GM12878 (cell line): Measurements from ENCODE around the gene ACTG1. TPM values are rescaled to one million over a fixed set of nuclear protein-coding genes. Genes with fewer than 3 reads are reported as not detected.

Experiments used
- BRCA1 ChIP-seq: IDR thresholded peaks from 2 replicates; pipeline ENCODE4 v1.6.1; 2011; ENCODE audit warnings: low read depth, low read length, improper control_type of control experiment
- CREB1 ChIP-seq: IDR thresholded peaks from 2 replicates; pipeline ENCODE4 v1.6.1; 2012; ENCODE audit warnings: low read depth, mild to moderate bottlenecking, inconsistent platforms
- EP300 ChIP-seq, 2 experiments: fragments of 150-350 bp in 1 of 2; IDR thresholded peaks; 2 replicates each; pipeline ENCODE4 v1.6.1; 2011 to 2012; ENCODE audit warnings: low read depth in 2 of 2, low read length in 2 of 2, borderline replicate concordance in 1 of 2, improper control_type of control experiment in 1 of 2, inconsistent platforms in 1 of 2; ENCODE audit not compliant: control insufficient read depth in 1 of 2
- EZH2 ChIP-seq: IDR thresholded peaks from 2 replicates; pipeline ENCODE4 v1.6.1; 2012; ENCODE audit warnings: low read depth, mild to moderate bottlenecking, control low read depth, inconsistent platforms, low read length, borderline replicate concordance; ENCODE audit not compliant: control insufficient read depth
- FOS ChIP-seq: IDR thresholded peaks from 3 replicates; pipeline ENCODE4 v1.6.1; 2011; ENCODE audit warnings: borderline replicate concordance; ENCODE audit not compliant: insufficient read length; ENCODE audit errors: extremely low read depth
- FOXM1 ChIP-seq: IDR thresholded peaks from 2 replicates; pipeline ENCODE4 v1.6.1; 2012; ENCODE audit warnings: low read depth, mild to moderate bottlenecking, inconsistent platforms, low read length, moderate library complexity
- HCFC1 ChIP-seq: fragments of 150-350 bp; IDR thresholded peaks from 2 replicates; pipeline ENCODE4 v1.6.1; 2014; ENCODE audit warnings: low read length
- MEF2A ChIP-seq: IDR thresholded peaks from 2 replicates; pipeline ENCODE4 v1.6.1; 2011; ENCODE audit warnings: low read depth, mild to moderate bottlenecking, low read length, moderate library complexity; ENCODE audit not compliant: insufficient read depth
- MTA2 ChIP-seq: fragments of 450-650 bp; IDR thresholded peaks from 2 replicates; pipeline ENCODE4 v1.6.1; 2016; ENCODE audit warnings: low read depth, mild to moderate bottlenecking, moderate library complexity
- MYC ChIP-seq: IDR thresholded peaks from 2 replicates; pipeline ENCODE4 v1.6.1; 2011; ENCODE audit warnings: mild to moderate bottlenecking, low read length, moderate library complexity, inconsistent platforms; ENCODE audit not compliant: insufficient read depth, insufficient replicate concordance, insufficient read length, severe bottlenecking
- NFYB ChIP-seq: IDR thresholded peaks from 2 replicates; pipeline ENCODE4 v1.6.1; 2011; ENCODE audit warnings: low read depth, mild to moderate bottlenecking, low read length, improper control_type of control experiment, moderate library complexity; ENCODE audit not compliant: insufficient read depth
- NR2C1 ChIP-seq: fragments of 450-650 bp; IDR thresholded peaks from 2 replicates; pipeline ENCODE4 v1.6.1; 2017; ENCODE audit warnings: antibody characterized with exemption, mild to moderate bottlenecking, moderate library complexity
- RB1 ChIP-seq: fragments of 450-650 bp; formaldehyde crosslinking; IDR thresholded peaks from 2 replicates; pipeline ENCODE4 v1.6.1; 2017; ENCODE audit warnings: mild to moderate bottlenecking, borderline replicate concordance
- RELA ChIP-seq: fragments of 450-650 bp; IDR thresholded peaks from 2 replicates; pipeline ENCODE4 v1.8.0; 2014; ENCODE audit warnings: borderline replicate concordance; ENCODE audit not compliant: partially characterized antibody
- RUNX3 ChIP-seq: IDR thresholded peaks from 2 replicates; pipeline ENCODE4 v1.6.1; 2012; ENCODE audit warnings: low read length, inconsistent platforms
- SMAD5 ChIP-seq: IDR thresholded peaks from 2 replicates; pipeline ENCODE4 v1.6.1; 2016; ENCODE audit warnings: antibody characterized with exemption, low read depth
- SMARCA5 ChIP-seq: fragments of 450-650 bp; IDR thresholded peaks from 2 replicates; pipeline ENCODE4 v1.6.1; 2017; ENCODE audit warnings: mild to moderate bottlenecking
- SP1 ChIP-seq: IDR thresholded peaks from one replicate; pipeline ENCODE4 v1.6.1; 2011; ENCODE audit warnings: low read depth, low read length
- SPI1 ChIP-seq: IDR thresholded peaks from 2 replicates; pipeline ENCODE4 v1.6.1; 2011; ENCODE audit warnings: low read depth, mild to moderate bottlenecking, low read length, moderate library complexity, borderline replicate concordance; ENCODE audit not compliant: insufficient read depth
- TAF1 ChIP-seq: IDR thresholded peaks from 2 replicates; pipeline ENCODE4 v1.6.1; 2011; ENCODE audit warnings: mild to moderate bottlenecking, low read depth, low read length, borderline replicate concordance
- ZNF24 ChIP-seq: fragments of 450-650 bp; IDR thresholded peaks from 2 replicates; pipeline ENCODE4 v1.6.1; 2017; ENCODE audit warnings: antibody characterized with exemption, mild to moderate bottlenecking
- polyA plus RNA-seq, 11 experiments: library from polyadenylated mRNA; depleted of rRNA in 4 of 11; unstranded in 6 of 11; stranded (reverse) in 5 of 11; fragments of >200 nt; fragmentation: Nextera tagmentation in 4 of 11; fragmentation: Illumina TruSeq in 1 of 11; extraction: Ambion mirVana in 4 of 11; extraction: Trizol in 1 of 11; gene quantifications; 1 replicate in 1 of 11; 2 replicates in 10 of 11; pipeline versions ENCODE4 v1.2.1 to v1.2.3, GENCODE V29; 2011 to 2016; ENCODE audit warnings: inconsistent platforms in 2 of 11, missing spikeins in 2 of 11, low read depth in 1 of 11
- total RNA-seq, 4 experiments: library from RNA; depleted of rRNA in 3 of 4; stranded (reverse); fragments of >200 nt in 3 of 4; fragmentation: Illumina TruSeq in 1 of 4; extraction: Trizol in 1 of 4; gene quantifications; 2 replicates each; pipeline versions ENCODE4 v1.2.1 to v1.2.3, GENCODE V29; 2013 to 2021
- TF ChIP-seq, protein P1 (sequence below): fragments of 450-650 bp; IDR thresholded peaks from 2 replicates; pipeline ENCODE4 v1.6.1; 2017; ENCODE audit warnings: low read depth, mild to moderate bottlenecking, moderate library complexity
- TF ChIP-seq, protein P2 (sequence below): fragments of 450-650 bp; IDR thresholded peaks from 2 replicates; pipeline ENCODE4 v1.6.1; 2017; ENCODE audit warnings: mild to moderate bottlenecking, moderate library complexity

The ACTG1 gene
- total and polyA plus RNA-seq, 10 of the 15 experiments (the other 5 are each of a cell fraction or from before 2014, with no cell fraction given): 810 to 6,105 (median 3,650) TPM

DNA sequence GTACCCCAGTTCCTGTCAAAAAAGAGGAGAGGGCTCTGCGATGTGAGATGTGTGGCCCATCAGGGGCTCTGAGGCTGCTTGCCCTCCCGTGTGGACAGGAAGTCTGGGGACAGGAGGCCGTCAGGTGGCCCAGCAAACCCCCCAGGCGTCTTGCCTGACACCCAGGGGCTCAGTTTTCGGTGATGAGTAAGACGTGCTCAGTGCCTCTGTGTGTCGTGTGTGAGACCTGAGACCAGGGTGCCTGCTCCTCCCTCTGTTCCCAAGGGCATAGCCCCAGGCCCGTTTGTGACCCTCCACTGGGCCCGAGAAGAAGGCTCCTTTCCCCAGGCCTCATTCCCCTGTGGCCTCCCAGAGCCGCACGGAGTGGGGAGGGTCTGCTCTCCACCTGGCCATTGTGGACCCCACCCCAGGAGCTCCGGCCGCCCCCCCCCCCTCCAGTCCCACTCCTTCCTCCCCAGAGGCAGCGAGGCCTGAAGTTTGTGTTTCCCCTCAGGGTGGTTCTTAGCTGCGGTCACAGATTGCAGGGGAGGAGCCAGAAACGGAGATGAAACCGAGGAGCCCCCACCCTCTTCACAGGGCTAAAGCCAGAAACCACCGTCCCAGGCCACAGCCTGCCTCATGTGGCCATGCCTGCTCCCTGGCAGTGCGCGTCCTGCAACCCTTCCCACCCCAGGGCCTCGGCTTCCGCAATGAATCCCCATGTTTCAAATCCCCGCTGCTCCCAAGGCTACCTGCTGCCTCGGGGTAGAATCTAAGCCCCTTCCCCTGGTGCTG, 4.9 kb upstream of the ACTG1 start (continued):
- TF ChIP-seq RELA: peak; percentile 63
- no peak for TF ChIP-seq CREB1
- peak; percentile 22; the same call in 1 of the 2 replicates for TF ChIP-seq RB1
- TF ChIP-seq BRCA1: no peak
- TF ChIP-seq FOS: no peak
- no peak for TF ChIP-seq NFYB
- peak; percentile 43 for TF ChIP-seq SP1
- peak; percentile 76 for TF ChIP-seq TAF1
- peak; percentile 34; the same call in 1 of the 2 replicates for TF ChIP-seq SMAD5
- TF ChIP-seq SMARCA5: 0 out of 2 replicates have a peak, but pooled peaks have one; percentile 0
- no peak for TF ChIP-seq NR2C1
- 0 out of 2 replicates have a peak, but pooled peaks have one; percentile 32 for TF ChIP-seq SPI1
- 0 out of 2 replicates have a peak, but pooled peaks have one; percentile 48 for TF ChIP-seq MEF2A
- no peak for TF ChIP-seq RUNX3
- no peak for TF ChIP-seq MYC
- TF ChIP-seq MTA2: peak; percentile 22; the same call in 1 of the 2 replicates
- TF ChIP-seq FOXM1: no peak
- no peak for TF ChIP-seq EZH2
- TF ChIP-seq ZNF24: no peak
- no peak; a peak in 1 of 4 replicates for TF ChIP-seq EP300 (IDR thresholded peaks at IDR 0.05; ENCODE audit: borderline replicate concordance in 1 of 2, control insufficient read depth in 1 of 2, low read depth in 2 of 2, low read length in 2 of 2)
- TF ChIP-seq HCFC1: no peak
- TF ChIP-seq, protein P1, sequence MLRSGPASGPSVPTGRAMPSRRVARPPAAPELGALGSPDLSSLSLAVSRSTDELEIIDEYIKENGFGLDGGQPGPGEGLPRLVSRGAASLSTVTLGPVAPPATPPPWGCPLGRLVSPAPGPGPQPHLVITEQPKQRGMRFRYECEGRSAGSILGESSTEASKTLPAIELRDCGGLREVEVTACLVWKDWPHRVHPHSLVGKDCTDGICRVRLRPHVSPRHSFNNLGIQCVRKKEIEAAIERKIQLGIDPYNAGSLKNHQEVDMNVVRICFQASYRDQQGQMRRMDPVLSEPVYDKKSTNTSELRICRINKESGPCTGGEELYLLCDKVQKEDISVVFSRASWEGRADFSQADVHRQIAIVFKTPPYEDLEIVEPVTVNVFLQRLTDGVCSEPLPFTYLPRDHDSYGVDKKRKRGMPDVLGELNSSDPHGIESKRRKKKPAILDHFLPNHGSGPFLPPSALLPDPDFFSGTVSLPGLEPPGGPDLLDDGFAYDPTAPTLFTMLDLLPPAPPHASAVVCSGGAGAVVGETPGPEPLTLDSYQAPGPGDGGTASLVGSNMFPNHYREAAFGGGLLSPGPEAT: no peak
- TF ChIP-seq, protein P2, sequence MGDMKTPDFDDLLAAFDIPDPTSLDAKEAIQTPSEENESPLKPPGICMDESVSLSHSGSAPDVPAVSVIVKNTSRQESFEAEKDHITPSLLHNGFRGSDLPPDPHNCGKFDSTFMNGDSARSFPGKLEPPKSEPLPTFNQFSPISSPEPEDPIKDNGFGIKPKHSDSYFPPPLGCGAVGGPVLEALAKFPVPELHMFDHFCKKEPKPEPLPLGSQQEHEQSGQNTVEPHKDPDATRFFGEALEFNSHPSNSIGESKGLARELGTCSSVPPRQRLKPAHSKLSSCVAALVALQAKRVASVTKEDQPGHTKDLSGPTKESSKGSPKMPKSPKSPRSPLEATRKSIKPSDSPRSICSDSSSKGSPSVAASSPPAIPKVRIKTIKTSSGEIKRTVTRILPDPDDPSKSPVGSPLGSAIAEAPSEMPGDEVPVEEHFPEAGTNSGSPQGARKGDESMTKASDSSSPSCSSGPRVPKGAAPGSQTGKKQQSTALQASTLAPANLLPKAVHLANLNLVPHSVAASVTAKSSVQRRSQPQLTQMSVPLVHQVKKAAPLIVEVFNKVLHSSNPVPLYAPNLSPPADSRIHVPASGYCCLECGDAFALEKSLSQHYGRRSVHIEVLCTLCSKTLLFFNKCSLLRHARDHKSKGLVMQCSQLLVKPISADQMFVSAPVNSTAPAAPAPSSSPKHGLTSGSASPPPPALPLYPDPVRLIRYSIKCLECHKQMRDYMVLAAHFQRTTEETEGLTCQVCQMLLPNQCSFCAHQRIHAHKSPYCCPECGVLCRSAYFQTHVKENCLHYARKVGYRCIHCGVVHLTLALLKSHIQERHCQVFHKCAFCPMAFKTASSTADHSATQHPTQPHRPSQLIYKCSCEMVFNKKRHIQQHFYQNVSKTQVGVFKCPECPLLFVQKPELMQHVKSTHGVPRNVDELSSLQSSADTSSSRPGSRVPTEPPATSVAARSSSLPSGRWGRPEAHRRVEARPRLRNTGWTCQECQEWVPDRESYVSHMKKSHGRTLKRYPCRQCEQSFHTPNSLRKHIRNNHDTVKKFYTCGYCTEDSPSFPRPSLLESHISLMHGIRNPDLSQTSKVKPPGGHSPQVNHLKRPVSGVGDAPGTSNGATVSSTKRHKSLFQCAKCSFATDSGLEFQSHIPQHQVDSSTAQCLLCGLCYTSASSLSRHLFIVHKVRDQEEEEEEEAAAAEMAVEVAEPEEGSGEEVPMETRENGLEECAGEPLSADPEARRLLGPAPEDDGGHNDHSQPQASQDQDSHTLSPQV: no peak
